GM23338 (cell line): Measurements from ENCODE around the gene EGFR. TPM values are rescaled to one million over a fixed set of nuclear protein-coding genes. Genes with fewer than 3 reads are reported as not detected.
A peak's percentile ranks its signal among the peaks of the same experiment; 100 is the strongest.

Experiments
- ATAC-seq: fragments of 200-7000 bp; cut with Tn5 transposase; 3 replicates; pipeline ENCODE4 v1.9.1; 2020
- DNase-seq: peaks from one replicate; pipeline ENCODE4 v3.0.0-alpha.2; 2015; ENCODE audit warnings: low spot score
- H2AFZ ChIP-seq: fragments of 200-600 bp; sonication (generic); 2 replicates; pipeline ENCODE4 v1.8.0; 2016; ENCODE audit warnings: antibody characterized with exemption, mild to moderate bottlenecking, moderate library complexity
- H3F3A ChIP-seq: fragments of 200-600 bp; sonication (generic); replicated peaks from 2 replicates; pipeline ENCODE4 v1.8.0; 2017; ENCODE audit warnings: antibody characterized with exemption, mixed run types, low read depth
- H3K27ac ChIP-seq: fragments of 200-600 bp; sonication (generic); 2 replicates; pipeline ENCODE4 v1.6.1; 2016; ENCODE audit warnings: low read depth
- H3K27me3 ChIP-seq: fragments of 200-600 bp; sonication (generic); 2 replicates; pipeline ENCODE4 v1.8.0; 2016; ENCODE audit warnings: mild to moderate bottlenecking, mixed run types, moderate library complexity; ENCODE audit not compliant: insufficient read depth
- H3K36me3 ChIP-seq: fragments of 200-600 bp; sonication (generic); 2 replicates; pipeline ENCODE4 v1.8.0; 2016; ENCODE audit warnings: mild to moderate bottlenecking; ENCODE audit not compliant: insufficient read depth
- H3K4me1 ChIP-seq: fragments of 200-600 bp; sonication (generic); 2 replicates; pipeline ENCODE4 v1.8.0; 2016; ENCODE audit warnings: mild to moderate bottlenecking, moderate library complexity; ENCODE audit not compliant: insufficient read depth
- H3K4me2 ChIP-seq: fragments of 200-600 bp; sonication (generic); 2 replicates; pipeline ENCODE4 v1.7.1; 2017; ENCODE audit warnings: mixed run types
- H3K4me3 ChIP-seq: fragments of 200-600 bp; sonication (generic); 2 replicates; pipeline ENCODE4 v1.6.1; 2016; ENCODE audit warnings: mixed run types
- H3K79me2 ChIP-seq: fragments of 200-600 bp; sonication (generic); replicated peaks from 2 replicates; pipeline ENCODE4 v1.8.0; 2017; ENCODE audit warnings: mild to moderate bottlenecking; ENCODE audit not compliant: insufficient read depth
- H3K9me2 ChIP-seq: fragments of 200-600 bp; sonication (generic); 2 replicates; pipeline ENCODE4 v1.8.0; 2017; ENCODE audit not compliant: insufficient read depth
- H4K20me1 ChIP-seq: fragments of 200-600 bp; sonication (generic); replicated peaks from 2 replicates; pipeline ENCODE4 v1.8.0; 2017; ENCODE audit warnings: mild to moderate bottlenecking; ENCODE audit not compliant: insufficient read depth
- H3K27ac Mint-ChIP-seq: 2 replicates; pipeline ENCODE4 v1.8.0; 2020; ENCODE audit warnings: inconsistent platforms, mild to moderate bottlenecking, moderate library complexity, mixed read lengths
- H3K27me3 Mint-ChIP-seq: 3 replicates; pipeline ENCODE4 v1.8.0; 2022; ENCODE audit warnings: low read depth, mild to moderate bottlenecking, moderate library complexity, mixed read lengths, inconsistent platforms; ENCODE audit not compliant: insufficient read depth, poor library complexity
- H3K36me3 Mint-ChIP-seq: 3 replicates; pipeline ENCODE4 v1.8.0; 2021; ENCODE audit warnings: low read depth, mild to moderate bottlenecking, inconsistent platforms, moderate library complexity, mixed read lengths
- H3K4me1 Mint-ChIP-seq: 3 replicates; pipeline ENCODE4 v1.8.0; 2020; ENCODE audit warnings: mild to moderate bottlenecking, inconsistent platforms, mixed read lengths
- H3K4me3 Mint-ChIP-seq: 3 replicates; pipeline ENCODE4 v1.8.0; 2021; ENCODE audit warnings: moderate library complexity, mild to moderate bottlenecking, inconsistent platforms, mixed read lengths
- H3K9me3 Mint-ChIP-seq: 3 replicates; pipeline ENCODE4 v1.8.0; 2020; ENCODE audit warnings: moderate library complexity, mild to moderate bottlenecking, inconsistent platforms, mixed read lengths
- CREB1 ChIP-seq: fragments of 250-450 bp; sonication (Bioruptor Pico); IDR thresholded peaks from 2 replicates; pipeline ENCODE4 v1.5.0; 2020; ENCODE audit warnings: low read depth, mild to moderate bottlenecking, moderate library complexity
- CTCF ChIP-seq, 2 experiments: fragments of 200-600 bp in 1 of 2; sonication (generic) in 1 of 2; conservative IDR thresholded peaks; 2 replicates each; pipeline versions ENCODE4 v1.5.1 to v1.6.1; 2016 to 2017; ENCODE audit warnings: antibody characterized with exemption in 2 of 2, low read depth in 2 of 2, mild to moderate bottlenecking in 2 of 2, moderate library complexity in 1 of 2
- ETS1 ChIP-seq: IDR thresholded peaks from 2 replicates; pipeline ENCODE4 v1.6.1; 2016; ENCODE audit warnings: antibody characterized with exemption
- NANOG ChIP-seq: IDR thresholded peaks from 2 replicates; pipeline ENCODE4 v1.6.1; 2016; ENCODE audit warnings: antibody characterized with exemption, borderline replicate concordance
- POLR2AphosphoS5 ChIP-seq: IDR thresholded peaks from 2 replicates; pipeline ENCODE4 v1.6.1; 2016; ENCODE audit warnings: antibody characterized with exemption, low read depth
- ZNF331 ChIP-seq: fragments of 250-450 bp; sonication (Bioruptor Pico); IDR thresholded peaks from 2 replicates; pipeline ENCODE4 v1.5.0; 2020; ENCODE audit warnings: low read depth, mild to moderate bottlenecking, moderate library complexity
- ZNF462 ChIP-seq: fragments of 250-450 bp; sonication (Bioruptor Pico); IDR thresholded peaks from 2 replicates; pipeline ENCODE4 v1.5.0; 2020; ENCODE audit warnings: mild to moderate bottlenecking, moderate library complexity
- polyA plus RNA-seq: library from polyadenylated mRNA; unstranded; fragments of >200 nt; fragmentation: Nextera tagmentation; extraction: Ambion mirVana; gene quantifications from 2 replicates; pipeline ENCODE4 v1.2.1, GENCODE V29; 2016
- total RNA-seq: library from RNA; depleted of rRNA; stranded (reverse); fragments of >200 nt; shearing (Covaris generic); gene quantifications from 2 replicates; pipeline ENCODE4 v1.2.3, GENCODE V29; 2014
- TF ChIP-seq, protein P1 (sequence below): IDR thresholded peaks from one replicate; pipeline ENCODE4 v1.6.1; 2018; ENCODE audit warnings: antibody characterized with exemption; ENCODE audit not compliant: unreplicated experiment

The EGFR gene
- total and polyA plus RNA-seq, 2 experiments from 2014 or later, result 1.5 to 4.5 TPM

DNA sequence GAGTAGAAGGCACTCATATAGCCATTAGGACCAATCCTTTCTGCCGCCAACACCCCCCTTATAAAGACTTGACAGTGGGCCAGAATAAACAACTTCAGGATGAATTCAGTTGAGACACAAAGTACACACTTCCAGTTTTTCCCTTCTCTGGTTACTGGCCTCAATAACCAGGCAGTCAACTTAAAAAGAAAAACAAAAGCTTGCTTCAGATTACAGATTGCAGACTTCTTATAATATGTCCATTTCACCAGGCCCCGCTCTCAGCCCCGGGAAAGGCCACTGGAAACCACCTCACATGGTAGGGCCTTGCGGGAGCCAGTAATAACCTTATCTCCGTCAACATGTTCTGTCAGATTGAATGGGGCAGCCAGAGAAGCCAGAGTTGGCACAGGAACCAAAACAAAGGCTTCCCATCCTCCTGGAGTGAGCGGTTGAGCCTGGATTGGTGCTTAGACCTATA is 108.8 kb downstream of the EGFR start (continued):
- no peak for TF ChIP-seq ETS1
- no peak for TF ChIP-seq CTCF (conservative IDR thresholded peaks at IDR 0.05; ENCODE audit: low read depth in 2 of 2)
- TF ChIP-seq NANOG, result no peak
- no peak for TF ChIP-seq POLR2AphosphoS5
- TF ChIP-seq CREB1 (CRISPR knock-in tag), result no peak
- TF ChIP-seq, protein P1, sequence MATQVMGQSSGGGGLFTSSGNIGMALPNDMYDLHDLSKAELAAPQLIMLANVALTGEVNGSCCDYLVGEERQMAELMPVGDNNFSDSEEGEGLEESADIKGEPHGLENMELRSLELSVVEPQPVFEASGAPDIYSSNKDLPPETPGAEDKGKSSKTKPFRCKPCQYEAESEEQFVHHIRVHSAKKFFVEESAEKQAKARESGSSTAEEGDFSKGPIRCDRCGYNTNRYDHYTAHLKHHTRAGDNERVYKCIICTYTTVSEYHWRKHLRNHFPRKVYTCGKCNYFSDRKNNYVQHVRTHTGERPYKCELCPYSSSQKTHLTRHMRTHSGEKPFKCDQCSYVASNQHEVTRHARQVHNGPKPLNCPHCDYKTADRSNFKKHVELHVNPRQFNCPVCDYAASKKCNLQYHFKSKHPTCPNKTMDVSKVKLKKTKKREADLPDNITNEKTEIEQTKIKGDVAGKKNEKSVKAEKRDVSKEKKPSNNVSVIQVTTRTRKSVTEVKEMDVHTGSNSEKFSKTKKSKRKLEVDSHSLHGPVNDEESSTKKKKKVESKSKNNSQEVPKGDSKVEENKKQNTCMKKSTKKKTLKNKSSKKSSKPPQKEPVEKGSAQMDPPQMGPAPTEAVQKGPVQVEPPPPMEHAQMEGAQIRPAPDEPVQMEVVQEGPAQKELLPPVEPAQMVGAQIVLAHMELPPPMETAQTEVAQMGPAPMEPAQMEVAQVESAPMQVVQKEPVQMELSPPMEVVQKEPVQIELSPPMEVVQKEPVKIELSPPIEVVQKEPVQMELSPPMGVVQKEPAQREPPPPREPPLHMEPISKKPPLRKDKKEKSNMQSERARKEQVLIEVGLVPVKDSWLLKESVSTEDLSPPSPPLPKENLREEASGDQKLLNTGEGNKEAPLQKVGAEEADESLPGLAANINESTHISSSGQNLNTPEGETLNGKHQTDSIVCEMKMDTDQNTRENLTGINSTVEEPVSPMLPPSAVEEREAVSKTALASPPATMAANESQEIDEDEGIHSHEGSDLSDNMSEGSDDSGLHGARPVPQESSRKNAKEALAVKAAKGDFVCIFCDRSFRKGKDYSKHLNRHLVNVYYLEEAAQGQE, result no peak
- TF ChIP-seq ZNF331 (CRISPR knock-in tag), result no peak

GRCh38 chr7:55128693-55129394 is 110.0 kb downstream of the EGFR start:
- peaks cover 27% of the 10 kb centered on the region for H3K4me1 Mint-ChIP-seq
- no peaks in the 10 kb centered on the region for H3K79me2 ChIP-seq
- H3K27ac Mint-ChIP-seq, result no peak overlapping the region
- no peaks in the 10 kb centered on the region for H3K9me3 Mint-ChIP-seq
- H3K36me3 ChIP-seq, result no peaks in the 10 kb centered on the region
- peaks cover 3% of the 10 kb centered on the region; the same call in 1 of the 2 replicates for H3K9me2 ChIP-seq
- no peak overlapping the region for H3K27ac ChIP-seq
- no peak overlapping the region for H3K4me3 Mint-ChIP-seq
- H3K4me3 ChIP-seq, result no peak overlapping the region
- DNase-seq, result no peak
- H3K27me3 ChIP-seq, result no peaks in the 10 kb centered on the region
- H4K20me1 ChIP-seq, result no peaks in the 10 kb centered on the region
- no peaks in the 10 kb centered on the region for H3K36me3 Mint-ChIP-seq
- no peaks in the 10 kb centered on the region for H3F3A ChIP-seq
- H3K27me3 Mint-ChIP-seq, result peaks cover 2% of the 10 kb centered on the region
- no peak overlapping the region for H2AFZ ChIP-seq
- no peak for ATAC-seq
- H3K4me1 ChIP-seq, result peaks cover 17% of the 10 kb centered on the region
- peak overlapping the region; percentile 23; the same call in 1 of the 2 replicates for H3K4me2 ChIP-seq
- TF ChIP-seq ETS1 (no peak), ZNF462 (CRISPR knock-in tag) (no peak), CREB1 (CRISPR knock-in tag) (no peak)
